T-helper 1 cell treated with Interleukin-12 subunit alpha and Interleukin-12 subunit beta and Interleukin-4 antibody, amounts not matched to agents 30 μg/mL and 1 μg/mL, for 36 hours (primary cell): ENCODE results near the gene GIMAP1.
"Not testable (repeated sequence)": the region's sequence is repeated elsewhere in the genome, so short reads cannot be mapped to it uniquely, and the experiment has no call there.

ENCODE experiments used
- H3K27ac Mint-ChIP-seq: one replicate; pipeline ENCODE4 v1.8.0; 2021; ENCODE audit warnings: mild to moderate bottlenecking, mixed read lengths
- H3K27me3 Mint-ChIP-seq: one replicate; pipeline ENCODE4 v1.8.0; 2021; ENCODE audit warnings: low read depth, mixed read lengths
- H3K36me3 Mint-ChIP-seq: one replicate; pipeline ENCODE4 v1.8.0; 2021; ENCODE audit warnings: low read depth, mixed read lengths
- H3K4me1 Mint-ChIP-seq: one replicate; pipeline ENCODE4 v1.8.0; 2021; ENCODE audit warnings: low read depth, mixed read lengths
- H3K4me3 Mint-ChIP-seq: one replicate; pipeline ENCODE4 v1.8.0; 2021; ENCODE audit warnings: mild to moderate bottlenecking, moderate library complexity, mixed read lengths
- H3K9me3 Mint-ChIP-seq: one replicate; pipeline ENCODE4 v1.8.0; 2021; ENCODE audit warnings: mixed read lengths

The GIMAP1 gene

GRCh38 chr7:150716368-150716767 lies at the start of gene GIMAP1:
Gene GIMAP1, plus strand, starts transcription at chr7:150716613. Its CDS starts 2,435 bp downstream, at chr7:150719048.
- Mint-ChIP-seq H3K36me3 (peaks cover 60% of the 10 kb centered on the region), H3K9me3 (peaks cover 24% of the 10 kb centered on the region), H3K27me3 (no peaks in the 10 kb centered on the region), H3K27ac (peak within 1 kb of the TSS; percentile 93), H3K4me1 (peaks cover 48% of the 10 kb centered on the region), H3K4me3 (peak within 1 kb of the TSS; percentile 88)

GRCh38 chr7:150668472-150668911 lies 47.9 kb upstream of the GIMAP1 start:
- peaks cover 34% of the 10 kb centered on the region for H3K36me3 Mint-ChIP-seq
- H3K27ac Mint-ChIP-seq, result peak overlapping the region; percentile 97

GRCh38 chr7:150668977-150669376 lies 47.4 kb upstream of the GIMAP1 start:
- Mint-ChIP-seq H3K27ac (peak overlapping the region; percentile 97), H3K36me3 (peaks cover 34% of the 10 kb centered on the region), H3K9me3 (peaks cover 17% of the 10 kb centered on the region), H3K4me1 (peaks cover 68% of the 10 kb centered on the region), H3K27me3 (no peaks in the 10 kb centered on the region), H3K4me3 (peak overlapping the region; percentile 67)

More at GRCh38 chr7:150668472-150668911, 47.9 kb upstream of the GIMAP1 start:
- H3K27me3 Mint-ChIP-seq, result no peaks in the 10 kb centered on the region
- peaks cover 17% of the 10 kb centered on the region for H3K9me3 Mint-ChIP-seq
- H3K4me3 Mint-ChIP-seq, result peak overlapping the region; percentile 67
- H3K4me1 Mint-ChIP-seq, result peaks cover 73% of the 10 kb centered on the region

GRCh38 chr7:150671798-150672585 lies 44.4 kb upstream of the GIMAP1 start:
- Mint-ChIP-seq H3K4me1 (peaks cover 63% of the 10 kb centered on the region), H3K9me3 (peaks cover 23% of the 10 kb centered on the region), H3K27ac (peak overlapping the region; percentile 70), H3K36me3 (peaks cover 28% of the 10 kb centered on the region)
- not testable (repeated sequence) for H3K27me3 Mint-ChIP-seq, H3K4me3 Mint-ChIP-seq

- peaks cover 70% of the 10 kb centered on the region for H3K4me1 Mint-ChIP-seq
- H3K4me3 Mint-ChIP-seq, result peak overlapping the region; percentile 38
- H3K27me3 Mint-ChIP-seq, result no peaks in the 10 kb centered on the region
- peaks cover 42% of the 10 kb centered on the region for H3K36me3 Mint-ChIP-seq
- peaks cover 38% of the 10 kb centered on the region for H3K9me3 Mint-ChIP-seq
- H3K27ac Mint-ChIP-seq, result peak overlapping the region; percentile 88
Observed at GRCh38 chr7:150675714-150676113, 40.7 kb upstream of the GIMAP1 start.

GRCh38 chr7:150676276-150676675 lies 40.1 kb upstream of the GIMAP1 start:
- Mint-ChIP-seq H3K4me1 (peaks cover 69% of the 10 kb centered on the region), H3K27ac (peak overlapping the region; percentile 88), H3K36me3 (peaks cover 43% of the 10 kb centered on the region), H3K9me3 (peaks cover 39% of the 10 kb centered on the region), H3K4me3 (peak overlapping the region; percentile 67)
- not testable (repeated sequence) for H3K27me3 Mint-ChIP-seq

GRCh38 chr7:150676854-150677253 lies 39.6 kb upstream of the GIMAP1 start:
- H3K27me3 Mint-ChIP-seq, result not testable (repeated sequence)
- peak overlapping the region; percentile 88 for H3K27ac Mint-ChIP-seq
- peaks cover 68% of the 10 kb centered on the region for H3K4me1 Mint-ChIP-seq
- peak overlapping the region; percentile 67 for H3K4me3 Mint-ChIP-seq
- H3K36me3 Mint-ChIP-seq, result peaks cover 44% of the 10 kb centered on the region
- peaks cover 41% of the 10 kb centered on the region for H3K9me3 Mint-ChIP-seq

GRCh38 chr7:150678601-150679000 lies 37.8 kb upstream of the GIMAP1 start:
- Mint-ChIP-seq H3K4me1 (peaks cover 69% of the 10 kb centered on the region), H3K36me3 (peaks cover 49% of the 10 kb centered on the region), H3K4me3 (peak overlapping the region; percentile 80)

GRCh38 chr7:150680364-150680763 lies 36.0 kb upstream of the GIMAP1 start:
- not testable (repeated sequence) for H3K4me3 Mint-ChIP-seq, H3K27me3 Mint-ChIP-seq
- Mint-ChIP-seq H3K36me3 (peaks cover 52% of the 10 kb centered on the region), H3K9me3 (peaks cover 51% of the 10 kb centered on the region), H3K27ac (peak overlapping the region; percentile 21), H3K4me1 (peaks cover 76% of the 10 kb centered on the region)

More at GRCh38 chr7:150678601-150679000, 37.8 kb upstream of the GIMAP1 start:
- not testable (repeated sequence) for H3K27me3 Mint-ChIP-seq
- Mint-ChIP-seq H3K27ac (peak overlapping the region; percentile 77), H3K9me3 (peaks cover 52% of the 10 kb centered on the region)

- Mint-ChIP-seq H3K4me3 (peak within 1 kb of the TSS; percentile 94), H3K9me3 (peaks cover 51% of the 10 kb centered on the region), H3K27ac (peak within 1 kb of the TSS; percentile 95), H3K4me1 (peaks cover 70% of the 10 kb centered on the region), H3K27me3 (no peaks in the 10 kb centered on the region), H3K36me3 (peaks cover 73% of the 10 kb centered on the region)
Observed at GRCh38 chr7:150685219-150686029, 31.0 kb upstream of the GIMAP1 start, which contains the start of gene GIMAP2. Gene GIMAP2, plus strand, starts transcription at chr7:150685706. Its CDS starts 1,354 bp downstream, at chr7:150687060.

GRCh38 chr7:150686030-150686631 lies 30.3 kb upstream of the GIMAP1 start:
- peaks cover 69% of the 10 kb centered on the region for H3K4me1 Mint-ChIP-seq
- peaks cover 73% of the 10 kb centered on the region for H3K36me3 Mint-ChIP-seq
- no peaks in the 10 kb centered on the region for H3K27me3 Mint-ChIP-seq
- peak overlapping the region; percentile 95 for H3K27ac Mint-ChIP-seq
- peak overlapping the region; percentile 94 for H3K4me3 Mint-ChIP-seq
- H3K9me3 Mint-ChIP-seq, result peaks cover 51% of the 10 kb centered on the region

- peaks cover 58% of the 10 kb centered on the region for H3K4me1 Mint-ChIP-seq
- H3K27ac Mint-ChIP-seq, result peak overlapping the region; percentile 95
- peaks cover 76% of the 10 kb centered on the region for H3K36me3 Mint-ChIP-seq
- H3K27me3 Mint-ChIP-seq, result no peaks in the 10 kb centered on the region
- peak overlapping the region; percentile 94 for H3K4me3 Mint-ChIP-seq
- peaks cover 49% of the 10 kb centered on the region for H3K9me3 Mint-ChIP-seq
Observed at GRCh38 chr7:150688630-150689029, 27.8 kb upstream of the GIMAP1 start.

- peaks cover 80% of the 10 kb centered on the region for H3K36me3 Mint-ChIP-seq
- H3K27me3 Mint-ChIP-seq, result no peaks in the 10 kb centered on the region
- no peak overlapping the region for H3K27ac Mint-ChIP-seq
Observed at GRCh38 chr7:150695654-150696053, 20.8 kb upstream of the GIMAP1 start.

GRCh38 chr7:150703209-150703608 lies 13.2 kb upstream of the GIMAP1 start:
- Mint-ChIP-seq H3K27ac (no peak overlapping the region), H3K9me3 (peaks cover 84% of the 10 kb centered on the region), H3K27me3 (no peaks in the 10 kb centered on the region), H3K4me1 (peaks cover 4% of the 10 kb centered on the region), H3K36me3 (peaks cover 75% of the 10 kb centered on the region), H3K4me3 (no peak overlapping the region)

More at GRCh38 chr7:150695654-150696053, 20.8 kb upstream of the GIMAP1 start:
- Mint-ChIP-seq H3K4me3 (no peak overlapping the region), H3K4me1 (peaks cover 18% of the 10 kb centered on the region), H3K9me3 (peaks cover 82% of the 10 kb centered on the region)
